ENCODE results near the gene R3HDM1. TPM values are rescaled to one million over a fixed set of nuclear protein-coding genes. Genes with fewer than 3 reads are reported as not detected.

R3HDM1 gene
- total RNA-seq, 2 experiments from 2014 or later: 66.5 to 75.8 TPM

GRCh38 chr2:135674453-135674852 is 143.2 kb downstream of the R3HDM1 start:
- H3K36me3 Mint-ChIP-seq (ENCODE audit: low read depth): peaks cover 29% of the 10 kb centered on the region
- DNase-seq (no peak), ATAC-seq (no peak)
- intact Hi-C loops (cut with micrococcal nuclease): no loop called here
- no peaks in the 10 kb centered on the region for H3K9me3 Mint-ChIP-seq
- H3K27ac Mint-ChIP-seq: no peak overlapping the region
- TF ChIP-seq CTCF (IDR thresholded peaks at IDR 0.05): no peak
- ChIA-PET CTCF (no interaction called here), POLR2A (no interaction called here)
- H3K4me1 Mint-ChIP-seq (ENCODE audit: low read depth): no peaks in the 10 kb centered on the region
- H3K27me3 Mint-ChIP-seq: no peaks in the 10 kb centered on the region
- H3K4me3 Mint-ChIP-seq: no peak overlapping the region

- Mint-ChIP-seq H3K4me3 (no peak overlapping the region), H3K27ac (no peak overlapping the region), H3K27me3 (no peaks in the 10 kb centered on the region), H3K9me3 (no peaks in the 10 kb centered on the region), H3K4me1 (ENCODE audit: low read depth) (no peaks in the 10 kb centered on the region), H3K36me3 (ENCODE audit: low read depth) (peaks cover 35% of the 10 kb centered on the region)
- CTCF ChIA-PET: no interaction called here
- intact Hi-C loops (cut with micrococcal nuclease): no loop called here
- DNase-seq (no peak), ATAC-seq (no peak)
- TF ChIP-seq CTCF (IDR thresholded peaks at IDR 0.05): no peak
- POLR2A ChIA-PET: no interaction called here
These were observed 144.7 kb downstream of the R3HDM1 start for GRCh38 chr2:135676031-135676430.

- Mint-ChIP-seq H3K4me1 (ENCODE audit: low read depth) (no peaks in the 10 kb centered on the region), H3K27ac (no peak overlapping the region), H3K36me3 (ENCODE audit: low read depth) (peaks cover 35% of the 10 kb centered on the region), H3K27me3 (no peaks in the 10 kb centered on the region), H3K4me3 (no peak overlapping the region), H3K9me3 (no peaks in the 10 kb centered on the region)
- POLR2A ChIA-PET: no interaction called here
- intact Hi-C loops (cut with micrococcal nuclease): no loop called here
- CTCF ChIA-PET: interaction anchor here (0.9 kb wide), 1 partner anchor 30 kb away, joined by 3 read pairs; no protein-coding TSS in a partner anchor
- no peak for DNase-seq
- TF ChIP-seq CTCF (IDR thresholded peaks at IDR 0.05): no peak
- ATAC-seq: no peak
These were observed 147.8 kb downstream of the R3HDM1 start for GRCh38 chr2:135679125-135679524.

- no peak overlapping the region for H3K27ac Mint-ChIP-seq
- ChIA-PET POLR2A (no interaction called here), CTCF (interaction anchor here (2.7 kb wide), 1 partner anchor 24 kb away, joined by 9 read pairs; no protein-coding TSS in a partner anchor)
- no peak overlapping the region for H3K4me3 Mint-ChIP-seq
- peaks cover 32% of the 10 kb centered on the region for H3K36me3 Mint-ChIP-seq (ENCODE audit: low read depth)
- H3K9me3 Mint-ChIP-seq: peaks cover 4% of the 10 kb centered on the region
- H3K4me1 Mint-ChIP-seq (ENCODE audit: low read depth): peaks cover 28% of the 10 kb centered on the region
- TF ChIP-seq CTCF (IDR thresholded peaks at IDR 0.05): no peak
- intact Hi-C loops (cut with micrococcal nuclease): no loop called here
- no peaks in the 10 kb centered on the region for H3K27me3 Mint-ChIP-seq
- ATAC-seq (no peak), DNase-seq (no peak)
These were observed 154.1 kb downstream of the R3HDM1 start for GRCh38 chr2:135685361-135685760.

GRCh38 chr2:135688978-135689377 is 157.7 kb downstream of the R3HDM1 start:
- ATAC-seq (no peak), DNase-seq (no peak)
- intact Hi-C loops (cut with micrococcal nuclease): no loop called here
- H3K4me3 Mint-ChIP-seq: no peak overlapping the region
- TF ChIP-seq CTCF (IDR thresholded peaks at IDR 0.05): no peak
- peak overlapping the region; percentile 87 for H3K27ac Mint-ChIP-seq
- no peaks in the 10 kb centered on the region for H3K27me3 Mint-ChIP-seq
- H3K9me3 Mint-ChIP-seq: peaks cover 4% of the 10 kb centered on the region
- POLR2A ChIA-PET: no interaction called here
- CTCF ChIA-PET: interaction anchor here (4.2 kb wide), 1 partner anchor 21 kb away, joined by 20 read pairs; no protein-coding TSS in a partner anchor
- peaks cover 37% of the 10 kb centered on the region for H3K4me1 Mint-ChIP-seq (ENCODE audit: low read depth)
- peaks cover 22% of the 10 kb centered on the region for H3K36me3 Mint-ChIP-seq (ENCODE audit: low read depth)

Measured in activated CD8-positive, alpha-beta T cell treated with anti-CD3 and anti-CD28 coated beads for 36 hours (primary cell).